HG03575 (cell line): ENCODE data around the gene SMKR1.
"Not testable (repeated sequence)": the region's sequence is repeated elsewhere in the genome, so short reads cannot be mapped to it uniquely, and the experiment has no call there.

Experiments used
- ATAC-seq: cut with Tn5 transposase; IDR thresholded peaks from one replicate; pipeline ENCODE4 v1.9.1; 2021; ENCODE audit not compliant: unreplicated experiment, insufficient number of reproducible peaks, low FRiP score; ENCODE audit errors: extremely low read depth

The SMKR1 gene

GRCh38 chr7:129522088-129522970 lies 20.0 kb downstream of the SMKR1 start:
- no peak for ATAC-seq

GRCh38 chr7:129522971-129523340 lies 20.6 kb downstream of the SMKR1 start:
- no peak for ATAC-seq

GRCh38 chr7:129523924-129524323 lies 21.6 kb downstream of the SMKR1 start:
- ATAC-seq = no peak

- not testable (repeated sequence) for ATAC-seq
Measured at GRCh38 chr7:129524405-129524804, 22.1 kb downstream of the SMKR1 start.

DNA sequence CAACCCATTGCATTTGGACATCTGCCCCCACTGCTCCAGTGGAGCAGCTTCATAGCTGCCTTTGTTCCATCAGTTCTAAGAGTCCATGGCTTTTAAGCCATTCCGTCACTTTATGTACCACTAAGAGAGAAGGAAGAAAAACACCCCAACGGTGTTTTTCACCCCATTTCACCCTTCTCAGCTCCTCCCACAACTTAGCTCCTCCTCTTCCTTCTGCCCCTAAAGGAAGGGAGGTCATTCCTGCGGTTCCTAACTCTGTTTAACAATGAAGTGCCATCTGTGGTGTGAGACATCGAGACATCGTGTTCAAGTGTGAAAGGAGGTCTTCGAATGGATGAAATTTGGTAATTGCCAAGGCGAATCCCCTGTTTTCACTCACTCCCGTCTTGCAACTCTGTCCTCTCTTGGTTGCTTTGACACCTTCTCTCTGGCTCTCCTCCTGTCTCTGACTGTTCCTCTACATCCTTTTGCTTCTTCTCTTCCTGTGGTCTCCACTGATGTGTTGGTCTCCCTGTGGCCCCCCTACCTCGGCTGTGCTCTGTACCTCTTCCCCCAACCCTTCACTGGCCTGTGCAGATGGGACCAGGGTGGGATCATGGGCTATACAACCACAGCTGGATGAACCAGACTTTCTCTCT lies 23.0 kb downstream of the SMKR1 start:
- ATAC-seq = no peak

DNA sequence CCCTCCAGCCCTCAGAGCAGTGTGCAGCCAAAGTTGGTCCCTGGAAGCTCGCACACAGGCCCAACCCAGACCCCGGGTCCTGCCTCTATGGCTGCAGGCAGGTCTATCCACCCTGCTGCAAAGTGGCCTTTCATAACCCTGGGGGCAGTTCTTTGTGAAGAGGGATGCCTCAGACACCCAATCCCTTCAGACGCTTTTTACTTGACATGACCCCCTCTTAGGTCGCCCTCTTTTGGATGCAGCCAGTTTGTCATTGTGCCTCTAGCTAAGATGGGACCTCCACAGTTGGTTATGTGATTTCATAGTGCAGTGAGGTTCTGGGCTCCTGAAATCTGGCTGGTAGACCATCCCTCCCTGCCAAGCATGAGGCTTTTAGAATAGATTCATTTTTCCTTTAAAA lies 27.3 kb downstream of the SMKR1 start:
- ATAC-seq = no peak

GRCh38 chr7:129530795-129531391 lies 28.6 kb downstream of the SMKR1 start:
- ATAC-seq = no peak

- ATAC-seq = no peak
Measured at GRCh38 chr7:129531721-129532120, 29.4 kb downstream of the SMKR1 start.

DNA sequence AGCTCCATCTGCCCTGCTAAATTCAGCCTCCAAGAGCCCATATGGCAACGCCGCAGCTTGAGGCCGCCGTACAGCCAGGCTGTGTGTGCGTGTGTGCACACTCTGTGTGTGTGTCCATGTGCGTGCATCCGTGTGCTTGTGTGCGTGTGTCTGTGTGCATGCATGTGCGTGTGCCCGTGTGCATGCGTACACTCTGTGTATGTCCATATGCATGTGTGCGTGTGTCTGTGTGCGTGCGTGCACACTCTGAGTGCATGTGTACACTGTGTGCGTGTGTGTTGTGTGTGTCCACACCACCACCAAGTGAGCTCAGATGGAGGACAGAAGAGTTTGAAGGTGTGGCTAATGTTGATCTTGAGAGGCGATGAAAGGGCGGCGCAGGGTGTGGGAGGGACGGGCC lies 30.0 kb downstream of the SMKR1 start:
- no peak for ATAC-seq

GRCh38 chr7:129534558-129535274 lies 32.4 kb downstream of the SMKR1 start:
- not testable (repeated sequence) for ATAC-seq

GRCh38 chr7:129535896-129536295 lies 33.6 kb downstream of the SMKR1 start:
- ATAC-seq = no peak

- ATAC-seq = no peak
Measured at GRCh38 chr7:129536323-129536722, 34.0 kb downstream of the SMKR1 start.

- ATAC-seq = no peak
Measured at GRCh38 chr7:129538790-129539189, 36.5 kb downstream of the SMKR1 start.

DNA sequence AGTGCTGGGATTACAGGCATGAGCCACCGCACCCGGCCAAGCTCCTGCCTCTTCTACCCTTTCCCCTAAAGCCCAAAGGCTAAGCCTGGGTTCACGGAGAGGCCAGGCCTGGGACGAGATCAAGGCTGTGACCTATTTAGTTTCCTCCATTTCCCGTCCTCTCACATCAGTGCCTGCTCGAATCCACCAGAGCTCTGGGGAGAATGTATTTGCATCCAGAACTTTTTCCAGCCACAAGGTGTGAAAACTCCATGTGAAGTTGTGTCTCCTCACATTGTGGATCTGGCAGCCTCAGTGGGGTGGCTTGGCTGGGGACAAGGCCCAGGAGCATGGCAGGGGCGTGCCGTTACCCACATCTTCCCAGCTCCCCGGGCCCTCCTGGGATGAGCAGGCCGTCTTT lies 38.0 kb downstream of the SMKR1 start:
- no peak for ATAC-seq

- ATAC-seq = no peak
Measured at GRCh38 chr7:129544700-129545099, 42.4 kb downstream of the SMKR1 start.

DNA sequence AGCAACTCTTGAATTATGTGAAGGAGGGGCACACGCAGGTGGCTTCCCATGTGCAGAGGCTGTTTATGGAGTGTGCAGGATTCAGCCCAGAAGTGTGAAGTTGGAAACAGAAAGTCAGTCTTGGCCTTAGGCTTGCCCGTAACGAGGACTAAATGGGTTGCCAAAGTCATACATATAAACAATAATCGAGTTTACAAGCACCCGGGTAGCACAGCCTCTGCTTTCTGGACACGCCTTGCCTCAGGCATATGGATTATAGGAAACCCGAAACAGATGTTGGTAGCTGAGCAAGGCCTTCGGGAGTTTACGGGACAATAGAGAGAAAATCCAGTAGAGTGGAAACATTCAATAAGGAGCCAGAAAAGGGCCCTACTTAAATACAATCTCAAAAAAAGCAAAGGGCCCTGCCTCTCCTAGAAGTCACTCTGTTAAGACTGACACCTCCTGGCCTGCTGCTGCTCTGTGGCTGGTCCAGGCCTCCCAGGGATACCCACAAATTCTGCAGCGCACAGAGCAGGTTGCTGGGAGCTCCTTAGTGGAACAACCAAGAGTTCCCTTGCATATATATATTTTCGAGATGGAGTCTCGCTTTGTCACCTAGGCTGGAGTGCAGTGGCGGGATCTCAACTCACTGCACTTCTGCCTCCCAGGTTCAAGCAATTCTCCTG lies 48.5 kb downstream of the SMKR1 start:
- no peak for ATAC-seq

GRCh38 chr7:129553899-129554461 lies 51.6 kb downstream of the SMKR1 start:
- ATAC-seq = no peak

- no peak for ATAC-seq
Measured at GRCh38 chr7:129556607-129557133, 54.3 kb downstream of the SMKR1 start.
